GM13976 (cell line): ENCODE data around the gene EPHA7.

Source experiments
- DNase-seq: peaks from one replicate; pipeline ENCODE4 v3.0.0; 2012; ENCODE audit warnings: low spot score
- CTCF ChIP-seq: IDR thresholded peaks from 2 replicates; pipeline ENCODE4 v1.5.1; 2012; ENCODE audit warnings: borderline replicate concordance, mild to moderate bottlenecking; ENCODE audit not compliant: insufficient read depth; ENCODE audit errors: extremely low read depth, missing control alignments, control extremely low read depth
- in situ Hi-C: fragments of 300-500 bp; cut with MboI; formaldehyde crosslinking; loops from one replicate; pipeline ENCODE4 v1.12.0; 2022; ENCODE audit warnings: low sequenced_read_pairs, mixed read lengths, inconsistent platforms; ENCODE audit not compliant: unreplicated experiment

Gene EPHA7

GRCh38 chr6:93305088-93305487, 114.3 kb downstream of the EPHA7 start:
- no peak for DNase-seq
- no peak for TF ChIP-seq CTCF
- in situ Hi-C loops: no loop called here

GRCh38 chr6:93304505-93304904, 114.9 kb downstream of the EPHA7 start:
- TF ChIP-seq CTCF: no peak
- no peak for DNase-seq
- in situ Hi-C loops: no loop called here

GRCh38 chr6:93300661-93301060, 118.7 kb downstream of the EPHA7 start:
- TF ChIP-seq CTCF: no peak

GRCh38 chr6:93299622-93300021, 119.7 kb downstream of the EPHA7 start:
- TF ChIP-seq CTCF: no peak
- DNase-seq: no peak
- in situ Hi-C loops: no loop called here

More at GRCh38 chr6:93300661-93301060, 118.7 kb downstream of the EPHA7 start:
- DNase-seq: no peak
- in situ Hi-C loops: no loop called here

- DNase-seq: no peak
- no peak for TF ChIP-seq CTCF
- in situ Hi-C loops: no loop called here
Measured at GRCh38 chr6:93295631-93296030, 123.7 kb downstream of the EPHA7 start.

GRCh38 chr6:93294879-93295278, 124.5 kb downstream of the EPHA7 start:
- TF ChIP-seq CTCF: no peak
- in situ Hi-C loops: no loop called here

GRCh38 chr6:93293872-93294271, 125.5 kb downstream of the EPHA7 start:
- in situ Hi-C loops: no loop called here
- no peak for DNase-seq
- no peak for TF ChIP-seq CTCF

More at GRCh38 chr6:93294879-93295278, 124.5 kb downstream of the EPHA7 start:
- no peak for DNase-seq
